UCSD-AML1 (cell line): ENCODE measurements around the gene CALY.
"Not testable (repeated sequence)": the region's sequence is repeated elsewhere in the genome, so short reads cannot be mapped to it uniquely, and the experiment has no call there.

Experiments used
- DNase-seq: peaks from one replicate; lab custom pipeline; 2025; ENCODE audit not compliant: unreplicated experiment; lab: John Stamatoyannopoulos, UW

Gene CALY

GRCh38 chr10:133336577-133337369 is at the start of gene CALY:
CALY (minus strand) TSS chr10:133336896; CDS start chr10:133328989, 7,907 bp downstream.
- DNase-seq: peak; percentile 56

GRCh38 chr10:133385214-133385613 is 48.5 kb upstream of the CALY start:
- no peak for DNase-seq

GRCh38 chr10:133384071-133384470 is 47.4 kb upstream of the CALY start:
- no peak for DNase-seq

- DNase-seq: no peak
Observed at GRCh38 chr10:133383551-133383950, 46.9 kb upstream of the CALY start.

GRCh38 chr10:133381036-133381435 is 44.3 kb upstream of the CALY start:
- peak; percentile 68 for DNase-seq

GRCh38 chr10:133379801-133380666 is 43.3 kb upstream of the CALY start:
- no peak for DNase-seq

GRCh38 chr10:133379152-133379800 is 42.6 kb upstream of the CALY start, which contains the start of gene PAOX:
PAOX (plus strand) TSS chr10:133379262; CDS start chr10:133379317, 55 bp downstream.
- no peak for DNase-seq

GRCh38 chr10:133378251-133379096 is 41.8 kb upstream of the CALY start:
- peak; percentile 61 for DNase-seq

- DNase-seq: no peak
Observed at GRCh38 chr10:133377818-133378250, 41.1 kb upstream of the CALY start.

GRCh38 chr10:133377025-133377817 is 40.5 kb upstream of the CALY start:
- no peak for DNase-seq

GRCh38 chr10:133376183-133376582 is 39.5 kb upstream of the CALY start:
- DNase-seq: not testable (repeated sequence)

- DNase-seq: no peak
Observed at GRCh38 chr10:133375357-133376115, 38.8 kb upstream of the CALY start.

- peak; percentile 94 for DNase-seq
Observed at GRCh38 chr10:133373174-133374090, 36.7 kb upstream of the CALY start, which contains the start of gene ECHS1. ECHS1 (minus strand) TSS chr10:133373354; CDS start chr10:133373333, 21 bp downstream.

GRCh38 chr10:133372507-133372906 is 35.8 kb upstream of the CALY start:
- DNase-seq: no peak

- DNase-seq: no peak
Observed at GRCh38 chr10:133370030-133370786, 33.5 kb upstream of the CALY start.

GRCh38 chr10:133368153-133368552 is 31.5 kb upstream of the CALY start:
- DNase-seq: no peak

- not testable (repeated sequence) for DNase-seq
Observed at GRCh38 chr10:133367461-133367860, 30.8 kb upstream of the CALY start.
